Suprapubic skin (tissue), 4 donors: ENCODE measurements around the gene FOXN3. TPM values are rescaled to one million over a fixed set of nuclear protein-coding genes. Genes with fewer than 3 reads are reported as not detected.
"Not testable (repeated sequence)": the region's sequence is repeated elsewhere in the genome, so short reads cannot be mapped to it uniquely, and the experiment has no call there.

ENCODE experiments used
- DNase-seq, 2 donors: peaks; one replicate each; pipeline ENCODE4 v3.0.0-alpha.2; 2019; ENCODE audit warnings: low spot score in 2 of 2
- H3K27ac ChIP-seq: fragments of 200-600 bp; sonication (generic); one replicate; pipeline ENCODE4 v1.5.1; 2019
- H3K27me3 ChIP-seq: fragments of 200-600 bp; sonication (generic); one replicate; pipeline ENCODE4 v1.5.1; 2019
- H3K36me3 ChIP-seq: fragments of 200-600 bp; sonication (generic); one replicate; pipeline ENCODE4 v1.5.1; 2019
- H3K4me1 ChIP-seq: fragments of 200-600 bp; sonication (generic); one replicate; pipeline ENCODE4 v1.5.1; 2019
- H3K4me3 ChIP-seq: fragments of 200-600 bp; sonication (generic); one replicate; pipeline ENCODE4 v1.5.1; 2019; ENCODE audit warnings: mild to moderate bottlenecking
- H3K9me3 ChIP-seq: fragments of 200-600 bp; sonication (generic); one replicate; pipeline ENCODE4 v1.5.1; 2019
- EP300 ChIP-seq: sonication (generic); formaldehyde crosslinking; IDR thresholded peaks from one replicate; pipeline ENCODE4 v1.6.1; 2017; ENCODE audit warnings: antibody characterized with exemption
- POLR2A ChIP-seq, 2 donors: fragments of 450-650 bp; IDR thresholded peaks; one replicate each; pipeline ENCODE4 v1.6.1; 2017; ENCODE audit warnings: antibody characterized with exemption in 2 of 2, mild to moderate bottlenecking in 2 of 2, moderate library complexity in 2 of 2
- POLR2AphosphoS5 ChIP-seq, 3 donors: sonication (generic); formaldehyde crosslinking; IDR thresholded peaks; one replicate each; pipeline ENCODE4 v1.6.1; 2017; ENCODE audit warnings: antibody characterized with exemption in 3 of 3
- WGBS: methylation state at CpG from one replicate; pipeline ENCODE4 v1.1.5; 2018; 5-methylcytosine and 5-hydroxymethylcytosine counted together
- total RNA-seq, 4 donors: library from RNA; depleted of rRNA; stranded (reverse); fragments of >200 nt; gene quantifications; one replicate each; pipeline ENCODE4 v1.1.0, GENCODE V29; 2016
- TF ChIP-seq, protein P1 (sequence below), 2 donors: fragments of 200-600 bp in 1 of 2; fragments of 450-650 bp in 1 of 2; sonication (generic) in 1 of 2; IDR thresholded peaks; one replicate each; pipeline ENCODE4 v1.5.1; 2016 to 2019; ENCODE audit warnings: antibody characterized with exemption in 2 of 2, mild to moderate bottlenecking in 1 of 2, moderate library complexity in 1 of 2

The FOXN3 gene
- total RNA-seq, 4 donors from 2014 or later, result 117 to 272 (median 172) TPM

DNA sequence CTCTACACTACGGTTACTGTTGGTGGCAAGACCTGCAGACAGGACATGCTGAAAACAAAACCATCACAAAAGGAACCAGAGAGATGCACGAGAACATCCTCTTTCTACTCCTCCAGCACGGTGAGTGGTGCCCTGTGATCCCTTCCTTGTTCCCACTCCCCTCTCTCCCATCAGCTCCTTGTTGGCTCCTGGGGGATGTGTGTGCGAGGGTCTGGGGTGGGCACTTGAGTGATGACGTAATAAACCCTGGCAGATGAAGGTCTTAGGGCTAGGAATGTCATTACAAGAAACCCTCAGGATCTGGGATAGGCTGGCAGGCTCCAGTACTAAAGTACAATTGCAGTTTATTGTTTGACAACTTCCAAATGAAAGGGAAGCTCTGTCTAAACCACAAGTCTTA, 261.5 kb downstream of the FOXN3 start:
- 86% methylated on average over 5 of the region's 5 CpGs for WGBS
- H3K9me3 ChIP-seq, result no peaks in the 10 kb centered on the region
- no peak for DNase-seq

DNA sequence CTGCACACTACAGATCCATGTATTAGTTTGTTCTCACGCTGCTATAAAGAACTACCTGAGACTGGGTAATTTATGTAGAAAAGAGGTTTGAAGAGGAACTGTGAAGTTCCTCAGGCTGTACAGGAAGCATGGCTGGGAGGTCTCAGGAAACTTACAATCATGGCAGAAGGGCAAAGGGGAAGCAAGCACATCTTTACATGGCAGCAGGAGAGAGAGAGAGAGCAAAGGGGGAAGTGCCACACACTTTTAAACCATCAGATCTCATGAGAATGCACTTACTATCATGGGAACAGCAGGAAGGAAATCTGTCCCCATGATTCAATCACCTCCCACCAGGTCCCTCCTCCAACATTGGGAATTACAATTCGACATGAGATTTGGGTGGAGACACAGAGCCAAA, 265.3 kb downstream of the FOXN3 start:
- not testable (repeated sequence) for H3K27me3 ChIP-seq, H3K36me3 ChIP-seq, H3K9me3 ChIP-seq, H3K4me1 ChIP-seq, H3K4me3 ChIP-seq, H3K27ac ChIP-seq, DNase-seq
- 86% methylated on average over 2 of the region's 2 CpGs for WGBS

More for the DNA sequence above, 261.5 kb downstream of the FOXN3 start:
- Histone ChIP-seq H3K4me3 (no peak overlapping the region), H3K27me3 (no peaks in the 10 kb centered on the region), H3K36me3 (peaks cover 28% of the 10 kb centered on the region), H3K27ac (no peak overlapping the region), H3K4me1 (no peaks in the 10 kb centered on the region)
- TF ChIP-seq POLR2AphosphoS5 (IDR thresholded peaks at IDR 0.05), result no peak
- TF ChIP-seq POLR2A (IDR thresholded peaks at IDR 0.05), result no peak
- TF ChIP-seq EP300, result no peak

DNA sequence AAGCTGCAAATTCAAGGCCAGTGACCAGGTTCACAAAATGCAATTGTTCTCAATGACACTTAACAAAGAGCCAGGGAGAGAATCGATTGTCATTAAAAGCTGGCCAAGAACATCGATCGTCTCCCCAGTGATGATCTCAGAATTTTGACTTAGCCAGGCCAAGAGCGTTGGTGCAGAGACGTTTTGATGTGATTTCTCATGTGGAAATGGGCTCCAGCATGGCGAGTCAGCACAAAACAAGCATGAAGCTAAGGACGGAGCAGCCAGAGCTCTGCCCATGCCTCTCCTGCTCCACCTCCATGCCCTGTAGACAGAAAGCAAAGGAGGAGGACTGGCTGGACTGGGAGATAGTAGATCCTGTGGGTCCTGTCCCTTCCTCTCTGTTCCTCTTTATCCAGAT, 270.8 kb downstream of the FOXN3 start:
- H3K27me3 ChIP-seq, result no peaks in the 10 kb centered on the region
- WGBS, result 62% methylated on average over 7 of the region's 7 CpGs
- no peaks in the 10 kb centered on the region for H3K4me1 ChIP-seq
- no peak overlapping the region for H3K4me3 ChIP-seq
- H3K27ac ChIP-seq, result no peak overlapping the region
- H3K36me3 ChIP-seq, result no peaks in the 10 kb centered on the region
- TF ChIP-seq EP300 (no peak), POLR2AphosphoS5 (IDR thresholded peaks at IDR 0.05) (no peak), POLR2A (IDR thresholded peaks at IDR 0.05) (no peak)
- TF ChIP-seq, protein P1, sequence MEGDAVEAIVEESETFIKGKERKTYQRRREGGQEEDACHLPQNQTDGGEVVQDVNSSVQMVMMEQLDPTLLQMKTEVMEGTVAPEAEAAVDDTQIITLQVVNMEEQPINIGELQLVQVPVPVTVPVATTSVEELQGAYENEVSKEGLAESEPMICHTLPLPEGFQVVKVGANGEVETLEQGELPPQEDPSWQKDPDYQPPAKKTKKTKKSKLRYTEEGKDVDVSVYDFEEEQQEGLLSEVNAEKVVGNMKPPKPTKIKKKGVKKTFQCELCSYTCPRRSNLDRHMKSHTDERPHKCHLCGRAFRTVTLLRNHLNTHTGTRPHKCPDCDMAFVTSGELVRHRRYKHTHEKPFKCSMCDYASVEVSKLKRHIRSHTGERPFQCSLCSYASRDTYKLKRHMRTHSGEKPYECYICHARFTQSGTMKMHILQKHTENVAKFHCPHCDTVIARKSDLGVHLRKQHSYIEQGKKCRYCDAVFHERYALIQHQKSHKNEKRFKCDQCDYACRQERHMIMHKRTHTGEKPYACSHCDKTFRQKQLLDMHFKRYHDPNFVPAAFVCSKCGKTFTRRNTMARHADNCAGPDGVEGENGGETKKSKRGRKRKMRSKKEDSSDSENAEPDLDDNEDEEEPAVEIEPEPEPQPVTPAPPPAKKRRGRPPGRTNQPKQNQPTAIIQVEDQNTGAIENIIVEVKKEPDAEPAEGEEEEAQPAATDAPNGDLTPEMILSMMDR (IDR thresholded peaks at IDR 0.05), result no peak
- no peaks in the 10 kb centered on the region for H3K9me3 ChIP-seq
- DNase-seq, result no peak

DNA sequence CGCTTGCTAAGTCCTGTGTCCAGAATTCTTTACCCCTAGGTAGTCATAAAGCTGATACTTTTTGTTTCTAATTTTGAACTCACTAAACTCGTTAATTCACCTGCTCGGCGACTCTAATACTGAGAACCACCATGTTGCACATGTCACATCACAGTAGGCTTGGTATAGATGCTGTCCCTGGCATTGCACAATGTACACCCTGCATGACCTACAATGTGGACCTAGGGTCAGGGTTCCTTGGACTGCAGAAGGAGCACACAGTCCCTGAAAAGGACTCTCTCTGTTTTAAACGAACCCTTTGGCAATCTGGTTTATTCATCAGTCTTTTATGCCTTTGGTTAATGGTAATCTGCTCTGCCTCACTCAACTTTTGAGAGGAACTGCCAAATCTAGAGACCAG, 272.4 kb downstream of the FOXN3 start:
- Histone ChIP-seq H3K4me3 (no peak overlapping the region), H3K4me1 (no peaks in the 10 kb centered on the region), H3K9me3 (no peaks in the 10 kb centered on the region), H3K27ac (no peak overlapping the region), H3K36me3 (no peaks in the 10 kb centered on the region), H3K27me3 (no peaks in the 10 kb centered on the region)
- TF ChIP-seq POLR2A (IDR thresholded peaks at IDR 0.05) (no peak), POLR2AphosphoS5 (IDR thresholded peaks at IDR 0.05) (no peak), EP300 (no peak)
- TF ChIP-seq, protein P1 (IDR thresholded peaks at IDR 0.05), result no peak
- DNase-seq, result no peak
- 86% methylated on average over 5 of the region's 5 CpGs for WGBS

DNA sequence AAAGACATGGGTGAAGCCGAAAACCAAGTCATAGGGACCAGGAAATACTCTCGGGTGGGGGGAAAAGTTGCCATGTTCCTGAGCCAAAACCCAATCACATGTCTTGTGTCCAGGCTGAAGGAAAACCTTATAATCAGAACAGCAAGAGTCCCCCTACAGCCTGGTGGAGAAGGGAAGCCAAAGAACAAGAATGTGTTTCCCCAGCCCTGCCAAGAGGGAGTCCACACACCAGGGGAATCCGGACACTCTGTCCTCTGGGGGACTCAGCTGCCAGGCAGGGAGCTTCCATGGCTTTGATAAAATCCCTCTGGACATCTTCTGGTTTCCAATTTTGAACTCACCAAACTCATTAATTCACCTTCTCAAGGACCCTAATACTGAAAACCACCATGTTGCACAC, 273.0 kb downstream of the FOXN3 start:
- Histone ChIP-seq H3K9me3 (no peaks in the 10 kb centered on the region), H3K27me3 (no peaks in the 10 kb centered on the region), H3K36me3 (no peaks in the 10 kb centered on the region), H3K4me3 (no peak overlapping the region), H3K27ac (no peak overlapping the region), H3K4me1 (no peaks in the 10 kb centered on the region)
- WGBS, result 81% methylated on average over 3 of the region's 3 CpGs
- DNase-seq, result no peak
- TF ChIP-seq, protein P1 (IDR thresholded peaks at IDR 0.05), result no peak
- TF ChIP-seq POLR2AphosphoS5 (IDR thresholded peaks at IDR 0.05) (no peak), EP300 (no peak), POLR2A (IDR thresholded peaks at IDR 0.05) (no peak)

DNA sequence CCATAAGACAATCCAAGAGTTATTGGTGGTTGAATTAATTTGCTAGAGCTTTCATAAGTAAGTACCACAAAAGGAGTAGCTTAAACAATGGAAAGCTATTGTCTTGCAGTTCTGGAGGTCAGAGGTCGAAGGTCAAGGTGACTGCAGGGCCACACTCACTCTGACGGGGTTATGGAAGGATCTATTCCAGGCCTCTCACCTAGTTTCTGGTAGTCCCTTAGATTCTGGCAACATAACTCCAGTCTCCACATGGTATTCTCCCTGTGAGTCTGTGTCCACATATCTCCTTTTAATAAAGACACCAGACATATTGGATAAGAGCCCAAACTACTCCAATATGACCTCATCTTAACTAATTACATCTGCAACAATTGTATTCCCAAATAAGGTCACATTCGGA, 273.4 kb downstream of the FOXN3 start:
- Histone ChIP-seq H3K9me3 (no peaks in the 10 kb centered on the region), H3K27me3 (no peaks in the 10 kb centered on the region), H3K4me3 (no peak overlapping the region), H3K4me1 (no peaks in the 10 kb centered on the region), H3K36me3 (no peaks in the 10 kb centered on the region), H3K27ac (no peak overlapping the region)
- TF ChIP-seq, protein P1 (IDR thresholded peaks at IDR 0.05), result no peak
- no peak for TF ChIP-seq POLR2AphosphoS5 (IDR thresholded peaks at IDR 0.05)
- TF ChIP-seq EP300, result no peak
- no peak for TF ChIP-seq POLR2A (IDR thresholded peaks at IDR 0.05)
- no peak for DNase-seq
- WGBS, result 78% methylated on average over 3 of the region's 3 CpGs
